Measurements from ENCODE around the gene RPP14.
"Not testable (repeated sequence)": the region's sequence is repeated elsewhere in the genome, so short reads cannot be mapped to it uniquely, and the experiment has no call there.

The RPP14 gene

DNA sequence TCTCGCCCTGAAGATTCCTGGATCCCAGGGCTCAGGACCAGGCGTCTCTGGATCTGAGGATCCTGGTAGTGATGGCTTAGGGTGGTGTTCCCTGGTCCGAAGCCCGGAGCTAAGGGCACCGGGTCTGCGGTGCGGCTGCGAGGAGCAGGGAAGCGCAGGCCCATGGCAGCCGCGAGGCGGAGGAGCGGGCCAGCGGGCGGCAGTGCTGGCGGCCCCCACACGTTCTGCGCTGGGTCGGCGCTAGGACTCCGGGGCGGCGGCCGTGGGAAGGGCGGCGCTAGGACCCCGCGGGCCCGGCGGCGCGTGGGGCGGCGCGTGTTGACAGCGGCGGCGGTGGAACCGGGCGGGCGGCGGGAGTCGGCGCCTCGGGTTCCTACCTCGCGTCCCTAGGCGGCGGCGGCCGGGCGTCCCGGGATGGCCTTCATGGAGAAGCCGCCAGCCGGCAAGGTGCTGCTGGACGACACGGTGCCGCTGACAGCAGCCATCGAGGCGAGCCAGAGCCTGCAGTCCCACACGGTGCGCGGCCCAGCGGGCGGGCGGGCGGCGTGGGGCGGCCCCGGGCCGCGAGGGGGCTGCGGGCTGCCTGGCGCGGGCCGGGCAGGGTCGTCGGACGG, 26.6 kb downstream of the RPP14 start, which contains the start of gene PXK:
Gene PXK, plus strand, starts transcription at position 318 of the 614 bp plus-strand sequence. Its CDS starts 97 bp downstream, at position 415.
- DNase-seq = peak; percentile 77 to 83

GRCh38 chr3:58333206-58334012, 27.4 kb downstream of the RPP14 start:
- DNase-seq = no peak

- DNase-seq = no peak
These were observed 27.9 kb downstream of the RPP14 start for GRCh38 chr3:58334013-58334321.

DNA sequence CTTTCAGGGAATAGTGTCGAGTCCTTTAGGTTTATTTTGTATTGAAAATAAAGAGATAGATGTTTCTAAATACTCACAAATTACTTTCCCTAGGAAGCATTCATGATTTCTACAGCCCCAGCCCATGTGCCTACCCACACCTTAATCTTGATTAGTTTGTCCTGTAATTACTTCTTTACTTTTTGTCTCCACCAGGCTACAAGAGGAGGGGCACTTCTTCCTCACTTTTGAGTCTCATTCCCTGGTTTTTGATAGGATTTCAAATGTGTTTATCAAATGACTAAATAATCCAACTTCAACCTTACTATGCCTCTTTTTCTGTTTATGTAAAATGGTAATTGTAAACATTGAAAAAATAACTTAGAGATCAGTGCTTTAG, 28.4 kb downstream of the RPP14 start:
- DNase-seq = no peak

GRCh38 chr3:58335652-58335947, 29.6 kb downstream of the RPP14 start:
- no peak for DNase-seq

DNA sequence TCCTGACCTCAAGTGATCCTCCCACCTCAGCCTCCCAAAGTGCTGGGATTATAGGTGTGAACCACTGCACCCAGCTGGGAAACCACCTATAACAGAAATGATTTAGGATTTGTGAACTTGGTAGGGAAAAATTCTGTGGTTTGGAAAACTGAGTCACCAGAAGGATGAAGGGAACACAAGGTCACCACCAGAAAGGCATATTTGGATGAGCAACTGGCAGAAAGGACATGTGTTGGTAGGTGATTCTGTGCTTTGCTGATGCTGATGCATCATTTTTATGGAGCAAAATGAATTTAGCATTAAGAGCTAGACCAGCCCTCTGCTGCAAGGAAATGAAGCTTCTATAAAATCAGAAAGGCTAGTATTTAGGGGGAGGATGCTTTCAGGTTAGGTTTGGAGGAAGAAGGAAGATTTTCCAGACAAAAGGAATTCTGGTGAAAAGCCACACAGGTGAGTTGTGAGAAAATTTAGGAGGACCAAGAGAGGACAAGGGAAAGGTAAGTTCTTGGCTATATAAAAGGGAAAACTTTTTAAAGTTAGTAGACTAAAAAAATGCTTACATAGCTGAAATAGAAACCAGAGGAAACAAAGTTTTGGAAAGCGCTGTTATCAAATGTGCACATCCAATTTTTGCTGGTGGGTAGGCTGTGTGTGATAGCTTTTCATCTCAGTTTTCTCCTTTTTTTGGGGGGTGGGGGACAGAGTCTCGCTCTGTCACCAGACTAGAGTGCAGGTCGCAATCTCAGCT, 30.3 kb downstream of the RPP14 start:
- DNase-seq = no peak

- no peak for DNase-seq
These were observed 31.1 kb downstream of the RPP14 start for GRCh38 chr3:58337190-58337589.

- DNase-seq = not testable (repeated sequence)
These were observed 33.1 kb downstream of the RPP14 start for GRCh38 chr3:58339146-58339545.

DNA sequence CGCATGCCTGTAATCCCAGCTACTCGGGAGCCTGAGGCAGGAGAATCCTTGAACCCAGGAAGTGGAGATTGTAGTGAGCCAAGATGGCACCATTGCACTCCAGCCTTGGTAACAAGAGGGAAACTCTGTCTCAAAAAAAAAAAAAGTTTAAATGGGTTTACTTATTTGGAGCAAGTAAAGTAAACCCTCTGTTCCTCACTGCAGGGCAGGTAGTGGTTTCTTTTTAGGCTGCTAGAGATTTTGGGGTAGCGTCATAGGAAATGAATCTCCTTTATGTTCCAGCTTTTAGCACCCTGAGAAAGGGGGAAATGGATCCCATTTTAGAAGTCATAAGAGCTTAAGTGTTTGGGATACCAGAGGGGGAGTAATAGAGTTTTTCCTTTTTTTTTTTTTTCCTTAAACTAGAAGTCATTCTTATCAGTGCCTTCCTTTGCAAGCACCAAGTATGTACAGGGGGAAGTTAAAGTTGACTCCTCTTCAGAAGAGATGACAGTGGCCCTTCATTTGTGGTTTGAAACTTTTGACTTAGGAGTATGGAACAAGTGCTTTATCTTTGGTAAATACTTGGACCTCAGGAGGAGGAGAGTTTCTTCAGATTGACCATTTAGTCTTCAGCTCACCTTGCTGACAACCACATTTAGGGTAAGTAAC, 34.7 kb downstream of the RPP14 start:
- no peak for DNase-seq

DNA sequence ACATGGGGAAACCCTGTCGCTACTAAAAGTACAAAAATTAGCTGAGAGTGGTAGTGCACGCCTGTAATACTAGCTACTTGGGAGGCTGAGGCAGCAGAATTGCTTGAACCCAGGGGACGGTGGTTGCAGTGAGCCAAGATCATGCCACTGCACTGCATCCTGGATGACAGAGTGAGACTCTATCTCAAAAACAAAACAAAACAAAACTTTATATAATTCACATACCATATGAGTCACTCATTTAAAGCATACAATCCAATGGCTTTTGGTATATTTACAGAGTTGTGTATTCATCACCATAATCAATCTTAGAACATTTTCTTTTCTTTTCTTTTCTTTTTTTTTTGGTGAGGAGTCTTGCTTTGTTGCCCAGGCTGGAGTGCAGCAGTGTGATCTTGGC, 35.3 kb downstream of the RPP14 start:
- no peak for DNase-seq

GRCh38 chr3:58342676-58343075, 36.6 kb downstream of the RPP14 start:
- DNase-seq = no peak

- DNase-seq = no peak
These were observed 39.4 kb downstream of the RPP14 start for GRCh38 chr3:58345457-58345856.

DNA sequence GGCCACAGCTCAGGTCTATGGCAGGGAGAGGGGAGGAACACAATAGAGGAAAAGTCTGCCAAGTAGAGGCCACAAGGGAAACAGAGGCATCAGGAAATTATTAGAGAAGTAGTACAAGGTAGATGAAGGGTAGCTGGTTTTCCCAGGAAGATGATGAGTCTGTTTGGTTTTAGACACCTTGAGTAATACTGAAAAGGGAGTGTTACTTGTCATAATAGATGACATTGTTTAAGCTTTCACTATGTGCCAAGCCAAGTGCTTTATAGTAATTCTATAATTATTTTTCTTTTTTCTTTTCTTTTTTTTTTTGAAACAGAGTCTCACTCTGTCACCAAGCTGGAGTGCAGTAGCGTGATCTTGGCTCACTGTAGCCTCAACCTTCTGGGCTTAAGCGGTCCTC, 40.3 kb downstream of the RPP14 start:
- DNase-seq = no peak

DNA sequence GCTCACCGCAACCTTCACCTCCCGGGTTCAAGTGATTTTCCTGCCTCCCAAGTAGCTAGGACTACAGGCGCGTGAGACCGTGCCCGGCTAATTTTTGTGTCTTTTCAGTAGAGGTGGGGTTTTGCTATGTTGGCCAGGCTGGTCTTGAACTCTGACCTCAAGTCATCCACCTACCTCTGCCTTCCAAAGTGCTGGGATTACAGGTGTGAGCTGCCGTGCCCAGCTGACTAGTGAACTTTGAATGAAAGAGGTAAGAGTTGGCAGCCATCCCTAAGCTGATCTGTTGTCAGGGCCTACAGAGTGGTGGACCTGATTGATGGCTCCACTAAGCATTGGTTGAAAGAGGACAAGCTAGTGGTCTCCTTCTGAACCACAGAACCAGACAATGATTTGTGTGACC, 41.9 kb downstream of the RPP14 start:
- DNase-seq = no peak

DNA sequence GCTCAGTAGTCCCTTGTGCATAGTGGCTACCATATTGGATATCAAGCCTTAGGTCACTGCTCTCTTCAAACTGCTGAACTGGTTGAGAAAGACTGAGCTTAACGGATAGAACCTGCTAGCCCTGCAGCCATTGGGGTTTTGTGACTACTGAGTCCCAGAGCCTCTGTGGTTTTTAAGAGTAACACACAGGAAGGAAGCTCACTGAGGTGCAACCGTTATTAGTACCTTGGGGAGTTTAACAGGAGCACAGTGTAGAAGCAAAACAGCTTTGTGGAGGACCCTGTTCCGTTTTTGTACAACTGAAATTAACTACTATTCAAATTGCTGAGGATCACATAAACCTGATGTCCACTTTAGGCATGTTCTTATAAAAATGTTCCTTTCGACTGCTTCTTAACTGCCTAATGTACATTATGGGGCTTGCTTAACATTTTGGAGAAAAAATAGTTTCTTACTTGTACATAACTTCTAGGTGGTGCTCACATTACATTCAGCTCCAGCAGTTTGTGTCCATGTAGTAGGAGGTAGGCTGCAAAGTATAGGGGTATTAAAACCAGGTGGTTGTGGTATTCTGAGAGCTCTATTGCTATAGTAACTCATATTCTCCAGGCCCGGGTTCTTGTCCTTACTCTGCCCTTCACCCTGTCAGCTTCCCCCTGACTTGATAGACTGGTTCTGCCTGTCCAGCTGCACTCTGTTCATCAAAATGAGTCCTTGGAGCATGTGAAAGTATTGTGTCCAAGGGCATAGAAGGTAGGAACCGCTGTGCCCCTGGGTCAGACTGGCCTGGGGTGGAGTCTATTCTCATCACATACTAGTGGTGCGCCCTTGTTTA, 44.0 kb downstream of the RPP14 start:
- peak; percentile 13 to 23 for DNase-seq

DNA sequence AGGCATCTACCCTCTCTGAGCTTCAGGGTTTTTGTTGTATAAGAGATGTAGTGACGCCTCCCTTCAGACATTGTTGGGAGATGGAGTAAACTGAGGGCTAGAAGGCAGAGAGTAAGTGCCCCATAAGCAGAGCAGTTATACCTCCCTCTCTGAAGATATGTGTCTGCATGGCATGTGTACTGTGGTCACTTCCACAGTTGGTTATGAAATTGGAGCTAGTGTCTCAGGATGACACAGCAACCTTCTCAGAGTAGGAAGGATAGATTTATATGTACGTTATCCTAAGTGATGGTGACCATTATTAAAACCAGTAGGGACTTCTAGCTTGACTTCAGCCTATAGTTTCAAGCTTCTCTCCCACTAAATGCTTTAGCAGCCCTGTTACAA, 44.6 kb downstream of the RPP14 start:
- DNase-seq = peak; percentile 77 to 79

DNA sequence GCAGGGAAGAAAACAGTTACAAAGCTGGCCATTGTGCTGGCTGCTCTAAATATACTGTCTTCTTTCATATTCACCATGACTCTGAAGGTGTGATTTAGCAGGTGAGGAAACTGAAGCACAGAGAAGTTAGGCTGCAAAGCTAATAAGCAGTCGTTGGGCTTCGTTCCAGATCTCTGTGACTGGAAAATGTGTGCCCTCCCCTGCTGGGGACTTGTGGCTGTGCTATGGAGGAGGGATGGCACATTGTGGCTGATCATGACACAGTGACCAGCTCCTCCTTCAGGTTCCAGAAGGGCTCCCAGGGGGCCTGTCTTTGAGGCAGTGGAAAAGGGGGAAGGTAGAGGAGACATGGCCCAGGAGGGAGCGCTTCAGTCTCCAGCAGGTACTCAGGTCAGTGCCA, 45.9 kb downstream of the RPP14 start:
- peak in 1 of 2 donors; percentile 46 for DNase-seq

GRCh38 chr3:58352626-58353025, 46.6 kb downstream of the RPP14 start:
- DNase-seq = peak in 1 of 2 donors; percentile 33

DNA sequence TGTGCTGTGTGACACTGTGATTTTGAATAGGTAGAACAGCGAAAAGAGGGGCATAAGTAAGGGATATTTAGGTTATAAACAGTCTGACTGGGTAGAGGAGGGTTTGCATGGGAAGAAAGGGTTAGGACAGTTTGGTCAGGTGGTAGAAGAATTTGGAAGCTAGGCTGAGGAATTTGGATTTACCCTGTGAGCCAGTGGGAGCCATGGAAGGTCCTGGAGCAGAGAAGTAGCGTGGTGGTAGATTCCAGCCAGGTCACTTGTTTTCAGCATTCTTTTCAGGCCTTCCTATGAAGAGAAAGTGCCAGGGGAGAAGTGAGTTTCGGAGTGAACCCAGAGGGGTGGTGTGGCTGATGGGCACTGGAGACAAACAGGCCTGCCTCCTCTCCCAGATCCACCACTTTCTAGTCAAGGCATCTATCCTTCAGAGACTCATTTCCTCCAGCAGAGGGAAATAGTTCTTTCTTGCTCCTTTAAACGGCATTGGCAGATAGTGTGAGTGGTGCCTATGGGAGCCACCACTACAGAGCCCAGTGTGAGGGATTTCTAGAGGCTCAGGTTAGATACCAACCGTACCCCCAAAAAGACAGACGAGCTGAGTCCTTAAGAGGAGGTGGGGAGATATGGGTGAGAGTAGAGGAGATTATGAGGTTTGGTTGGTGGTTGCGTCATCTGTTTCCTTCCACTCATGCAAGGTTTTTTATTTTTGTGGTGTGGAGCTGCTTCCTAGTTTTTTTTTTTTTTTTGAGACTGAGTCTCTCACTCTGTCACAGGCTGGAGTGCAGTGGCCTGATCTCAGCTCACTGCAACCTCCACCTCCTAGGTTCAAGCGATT, 47.9 kb downstream of the RPP14 start:
- peak; percentile 72 to 75 for DNase-seq

GRCh38 chr3:58355179-58355578, 49.1 kb downstream of the RPP14 start:
- DNase-seq = peak; percentile 73 to 83

- peak; percentile 67 to 80 for DNase-seq
These were observed 50.0 kb downstream of the RPP14 start for GRCh38 chr3:58356054-58356453.

DNA sequence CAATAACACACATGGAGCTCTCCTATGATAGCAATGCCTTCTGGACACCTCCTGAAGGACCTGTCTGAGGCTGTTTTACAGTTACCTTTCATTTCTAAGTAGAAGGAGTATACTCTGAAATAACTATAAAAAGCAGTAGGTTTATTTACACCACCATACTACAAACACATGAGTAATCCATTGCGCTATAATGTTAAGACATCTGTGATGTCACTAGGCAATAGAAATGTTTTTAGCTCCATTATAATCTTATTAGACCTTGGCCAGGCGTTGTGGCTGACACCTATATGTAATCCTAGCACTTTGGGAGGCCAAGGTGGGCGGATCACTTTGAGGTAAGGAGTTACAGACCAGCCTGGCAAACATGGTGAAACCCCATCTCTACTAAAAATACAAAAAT, 51.4 kb downstream of the RPP14 start:
- no peak for DNase-seq
